H1 (cell line): ENCODE data around the gene TMEM165. TPM values are rescaled to one million over a fixed set of nuclear protein-coding genes. Genes with fewer than 3 reads are reported as not detected.

Experiments used
- CTCF ChIA-PET: fragments of 300-600 bp; sonication (Branson Sonifier 250); formaldehyde crosslinking; loops from one replicate; lab custom pipeline; 2021; ENCODE audit not compliant: partially characterized antibody; lab: Charles Lee
- POLR2A ChIA-PET: fragments of 300-600 bp; sonication (Branson Sonifier 250); formaldehyde crosslinking; loops from one replicate; lab custom pipeline; 2021; ENCODE audit warnings: inconsistent platforms; ENCODE audit not compliant: partially characterized antibody; lab: Charles Lee
- DNase-seq, 2 experiments: peaks; one replicate each; pipeline versions ENCODE4 v3.0.0 to v3.0.0-alpha.2; 2010 to 2022; ENCODE audit warnings: low spot score in 2 of 2, low read depth in 1 of 2, mixed read lengths in 1 of 2
- FAIRE-seq: peaks from 2 replicates; lab custom pipeline; 2011; peaks lifted over from hg19 to GRCh38; lab: Jason Lieb, UNC
- H2AFZ ChIP-seq: 2 replicates; pipeline ENCODE4 v1.8.1; 2012; ENCODE audit warnings: low read length, inconsistent platforms
- H2AK5ac ChIP-seq: 2 replicates; pipeline ENCODE4 v1.6.1; 2013; ENCODE audit warnings: low read depth, low read length
- H2BK120ac ChIP-seq: replicated peaks from 2 replicates; pipeline ENCODE3; 2013; ENCODE audit warnings: low read depth, low read length, inconsistent platforms
- H2BK12ac ChIP-seq: 2 replicates; pipeline ENCODE4 v1.6.1; 2013; ENCODE audit warnings: low read depth, low read length
- H2BK15ac ChIP-seq: 2 replicates; pipeline ENCODE4 v1.6.1; 2013; ENCODE audit warnings: low read length
- H2BK20ac ChIP-seq: 2 replicates; pipeline ENCODE4 v1.6.1; 2013; ENCODE audit warnings: low read length
- H2BK5ac ChIP-seq: 2 replicates; pipeline ENCODE4 v1.6.1; 2013; ENCODE audit warnings: low read depth, low read length
- H3K14ac ChIP-seq: 2 replicates; pipeline ENCODE4 v1.6.1; 2013; ENCODE audit warnings: inconsistent platforms; ENCODE audit not compliant: insufficient read length
- H3K18ac ChIP-seq: 2 replicates; pipeline ENCODE4 v1.6.1; 2013; ENCODE audit warnings: low read length; ENCODE audit errors: extremely low read depth
- H3K23ac ChIP-seq: 2 replicates; pipeline ENCODE4 v1.6.1; 2013; ENCODE audit warnings: inconsistent platforms; ENCODE audit not compliant: insufficient read length
- H3K23me2 ChIP-seq: 2 replicates; pipeline ENCODE4 v1.6.1; 2013; ENCODE audit warnings: low read depth, low read length
- H3K27ac ChIP-seq: 2 replicates; pipeline ENCODE4 v1.6.1; 2011; ENCODE audit warnings: low read depth, low read length, inconsistent platforms
- H3K27me3 ChIP-seq, 4 experiments: replicated peaks in 1 of 4; 1 replicate in 1 of 4; 2 replicates in 3 of 4; pipeline versions ENCODE4 v1.6.1 to v1.8.1; 2011 to 2013; ENCODE audit warnings: low read length in 3 of 4, mild to moderate bottlenecking in 3 of 4, inconsistent platforms in 2 of 4, mixed read lengths in 2 of 4, moderate library complexity in 1 of 4; ENCODE audit not compliant: control insufficient read depth in 3 of 4, insufficient read depth in 3 of 4; ENCODE audit errors: extremely low read depth in 1 of 4
- H3K36me3 ChIP-seq, 4 experiments: 2 replicates each; pipeline versions ENCODE4 v1.6.1 to v1.8.1; 2011 to 2013; ENCODE audit warnings: mild to moderate bottlenecking in 4 of 4, low read length in 3 of 4, moderate library complexity in 2 of 4, control low read depth in 1 of 4, inconsistent platforms in 1 of 4; ENCODE audit not compliant: insufficient read depth in 4 of 4, control insufficient read depth in 2 of 4
- H3K4ac ChIP-seq: replicated peaks from 2 replicates; pipeline ENCODE3; 2013; ENCODE audit warnings: low read length, low read depth, mixed read lengths, inconsistent platforms; ENCODE audit not compliant: insufficient read length
- H3K4me1 ChIP-seq, 4 experiments: replicated peaks in 1 of 4; 1 replicate in 1 of 4; 2 replicates in 3 of 4; pipeline versions ENCODE4 v1.6.1 to v1.8.1; 2011 to 2013; ENCODE audit warnings: low read length in 3 of 4, inconsistent platforms in 2 of 4, mixed read lengths in 1 of 4; ENCODE audit not compliant: insufficient read depth in 4 of 4, control insufficient read depth in 3 of 4
- H3K4me2 ChIP-seq, 2 experiments: 2 replicates each; pipeline versions ENCODE4 v1.6.1 to v1.8.1; 2011 to 2013; ENCODE audit warnings: low read depth in 2 of 2, low read length in 2 of 2, control low read depth in 1 of 2, inconsistent platforms in 1 of 2, mild to moderate bottlenecking in 1 of 2; ENCODE audit not compliant: insufficient read depth in 1 of 2
- H3K4me3 ChIP-seq, 4 experiments: fragments of 200-600, 300-600 bp in 1 of 4; sonication (generic), shearing (Covaris generic), sonication (Bioruptor Twin) in 1 of 4; 2 replicates each; pipeline versions ENCODE4 v1.5.1 to v1.8.1; 2011 to 2016; ENCODE audit warnings: low read length in 4 of 4, low read depth in 3 of 4, control low read depth in 2 of 4, inconsistent platforms in 2 of 4, mild to moderate bottlenecking in 2 of 4, mixed read lengths in 1 of 4, moderate library complexity in 1 of 4; ENCODE audit not compliant: insufficient read depth in 2 of 4; ENCODE audit errors: extremely low read depth in 1 of 4
- H3K56ac ChIP-seq: replicated peaks from 2 replicates; pipeline ENCODE3; 2013; ENCODE audit warnings: low read depth, mild to moderate bottlenecking, mixed read lengths, low read length, inconsistent platforms; ENCODE audit not compliant: insufficient read length
- H3K79me1 ChIP-seq: 2 replicates; pipeline ENCODE4 v1.6.1; 2013; ENCODE audit warnings: low read depth, low read length, control low read depth
- H3K79me2 ChIP-seq, 2 experiments: 2 replicates each; pipeline versions ENCODE4 v1.6.1 to v1.8.1; 2012 to 2013; ENCODE audit warnings: low read length in 2 of 2, mild to moderate bottlenecking in 2 of 2, inconsistent platforms in 1 of 2; ENCODE audit not compliant: insufficient read depth in 2 of 2, control insufficient read depth in 1 of 2
- H3K9ac ChIP-seq, 4 experiments: replicated peaks in 1 of 4; 1 replicate in 1 of 4; 2 replicates in 3 of 4; pipeline versions ENCODE4 v1.6.1 to v1.8.1; 2011 to 2013; ENCODE audit warnings: low read depth in 3 of 4, low read length in 3 of 4, control low read depth in 2 of 4, mild to moderate bottlenecking in 2 of 4, moderate library complexity in 2 of 4, inconsistent platforms in 1 of 4; ENCODE audit errors: extremely low read depth in 1 of 4
- H3K9me3 ChIP-seq, 2 experiments: 2 replicates each; pipeline versions ENCODE4 v1.6.1 to v1.8.1; 2012 to 2013; ENCODE audit warnings: mild to moderate bottlenecking in 2 of 2, moderate library complexity in 2 of 2, control low read depth in 1 of 2, inconsistent platforms in 1 of 2, low read depth in 1 of 2, low read length in 1 of 2, mixed read lengths in 1 of 2; ENCODE audit not compliant: insufficient read depth in 2 of 2
- H4K20me1 ChIP-seq, 2 experiments: replicated peaks in 1 of 2; 2 replicates each; pipeline versions ENCODE3 to v1.8.1; 2011 to 2013; ENCODE audit warnings: inconsistent platforms in 2 of 2, low read length in 2 of 2, mild to moderate bottlenecking in 1 of 2; ENCODE audit not compliant: insufficient read depth in 2 of 2, control insufficient read depth in 1 of 2
- H4K5ac ChIP-seq: 2 replicates; pipeline ENCODE4 v1.6.1; 2013; ENCODE audit warnings: low read length, low read depth, mixed read lengths, inconsistent platforms; ENCODE audit not compliant: insufficient read length
- H4K8ac ChIP-seq: 2 replicates; pipeline ENCODE4 v1.8.0; 2013; ENCODE audit warnings: mild to moderate bottlenecking, moderate library complexity, low read length, inconsistent platforms; ENCODE audit not compliant: insufficient read depth; ENCODE audit errors: extremely low read depth
- H4K91ac ChIP-seq: replicated peaks from 2 replicates; pipeline ENCODE3; 2013; ENCODE audit warnings: low read length, mixed read lengths, inconsistent platforms; ENCODE audit not compliant: insufficient read length
- ASH2L ChIP-seq: fragments of 200-600, 300-600 bp; sonication (generic); IDR thresholded peaks from one replicate; pipeline ENCODE4 v1.7.1; 2017; ENCODE audit warnings: low read length
- ATF2 ChIP-seq: IDR thresholded peaks from 2 replicates; pipeline ENCODE4 v1.6.1; 2012; ENCODE audit warnings: low read length, inconsistent platforms
- BCL11A ChIP-seq, 2 experiments: IDR thresholded peaks; one replicate each; pipeline ENCODE4 v1.6.1; 2011; ENCODE audit warnings: low read depth in 2 of 2, low read length in 2 of 2, mild to moderate bottlenecking in 2 of 2
- CEBPB ChIP-seq: IDR thresholded peaks from 2 replicates; pipeline ENCODE4 v1.6.1; 2012; ENCODE audit warnings: low read depth, low read length
- CHD1 ChIP-seq: IDR thresholded peaks from 2 replicates; pipeline ENCODE4 v1.6.1; 2012; ENCODE audit warnings: low read depth, low read length, improper control_type of control experiment
- EP300 ChIP-seq, 2 experiments: IDR thresholded peaks; 1 replicate in 1 of 2; 2 replicates in 1 of 2; pipeline ENCODE4 v1.6.1; 2011 to 2012; ENCODE audit warnings: low read depth in 2 of 2, low read length in 2 of 2, mild to moderate bottlenecking in 2 of 2, borderline replicate concordance in 1 of 2, inconsistent platforms in 1 of 2, moderate library complexity in 1 of 2
- GABPA ChIP-seq: IDR thresholded peaks from 2 replicates; pipeline ENCODE4 v1.6.1; 2011; ENCODE audit warnings: mild to moderate bottlenecking, low read length, moderate library complexity, borderline replicate concordance; ENCODE audit not compliant: insufficient read depth
- NRF1 ChIP-seq: IDR thresholded peaks from 2 replicates; pipeline ENCODE4 v1.6.1; 2011; ENCODE audit warnings: mild to moderate bottlenecking, low read depth, low read length, improper control_type of control experiment
- RBBP5 ChIP-seq: IDR thresholded peaks from 2 replicates; pipeline ENCODE4 v1.7.1; 2012; ENCODE audit warnings: low read depth, mild to moderate bottlenecking, inconsistent platforms, low read length, moderate library complexity, borderline replicate concordance
- RNF2 ChIP-seq: fragments of 200-900, 300-1000 bp; sonication (generic); IDR thresholded peaks from 2 replicates; pipeline ENCODE4 v1.7.1; 2016; ENCODE audit warnings: borderline replicate concordance, low read depth, mild to moderate bottlenecking, antibody characterized with exemption, low read length; ENCODE audit not compliant: poor library complexity, severe bottlenecking; ENCODE audit errors: missing control alignments
- SUZ12 ChIP-seq: fragments of 200-600 bp; sonication (generic); IDR thresholded peaks from 2 replicates; pipeline ENCODE4 v1.6.1; 2012; ENCODE audit warnings: mild to moderate bottlenecking, inconsistent platforms, low read length, moderate library complexity, mixed read lengths
- TAF7 ChIP-seq: optimal IDR thresholded peaks from 2 replicates; pipeline ENCODE3; 2011; ENCODE audit warnings: low read depth, mild to moderate bottlenecking, inconsistent platforms, low read length, moderate library complexity, borderline replicate concordance
- WGBS, 2 experiments: shearing (Covaris generic) in 1 of 2; methylation state at CpG; one replicate each; pipeline versions ENCODE4 v1.1.6 to v1.1.7; 2013 to 2015; ENCODE audit warnings: low lambda C conversion rate in 2 of 2, mixed read lengths in 2 of 2, inconsistent platforms in 1 of 2, low coverage in 1 of 2, missing lambda C conversion rate in 1 of 2; ENCODE audit not compliant: insufficient replicate concordance in 2 of 2, insufficient coverage in 1 of 2, insufficient read length in 1 of 2; ENCODE audit errors: extremely low coverage in 1 of 2, missing lambda C conversion rate in 1 of 2; 5-methylcytosine and 5-hydroxymethylcytosine counted together
- polyA plus RNA-seq, 7 experiments: library from polyadenylated mRNA; depleted of rRNA in 3 of 7; stranded (reverse) in 5 of 7; unstranded in 2 of 7; fragments of >200 nt in 5 of 7; fragments of 200-250 nt in 2 of 7; gene quantifications; 1 replicate in 5 of 7; 2 replicates in 1 of 7; 4 replicates in 1 of 7; pipeline versions ENCODE4 v1.2.1 to v1.2.3, GENCODE V29; 2011 to 2013; ENCODE audit warnings: missing spikeins in 2 of 7, mixed read lengths in 2 of 7
- total RNA-seq: library from RNA; stranded (reverse); fragmentation: NEBNext Ultra II Directional; extraction: Animal tissue kit (Norgen Biotek cat#: 25700); gene quantifications from 2 replicates; pipeline ENCODE4 v1.2.1, GENCODE V29; 2021

The TMEM165 gene
- total and polyA plus RNA-seq, 2 of the 8 experiments (the other 6 are each of a cell fraction or from before 2014, with no cell fraction given): 85.5 to 125 TPM

DNA sequence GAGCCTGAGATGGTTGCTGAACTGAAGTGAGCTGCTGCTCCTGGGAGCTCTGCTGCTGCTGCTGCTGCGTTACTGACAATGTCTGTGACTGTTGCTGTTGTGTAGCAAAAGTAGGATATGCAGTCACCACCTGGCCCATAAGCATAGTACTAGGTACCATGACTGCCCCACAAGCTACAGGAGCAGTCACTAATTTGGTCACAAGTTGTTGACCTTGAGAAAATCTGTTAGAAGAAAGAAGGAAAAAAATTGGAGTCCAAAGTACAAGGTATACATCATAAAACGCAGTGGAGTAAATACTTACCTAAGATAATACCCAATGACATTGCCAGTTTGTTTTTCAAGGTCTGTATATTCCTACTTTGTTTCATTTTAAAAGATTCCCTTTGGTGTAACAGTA, 42.6 kb downstream of the TMEM165 start:
- H2BK12ac ChIP-seq: no peak overlapping the region
- H3K23me2 ChIP-seq: no peaks in the 10 kb centered on the region
- no peak overlapping the region for H3K56ac ChIP-seq
- no peaks in the 10 kb centered on the region for H3K4me1 ChIP-seq
- no peaks in the 10 kb centered on the region for H3K79me2 ChIP-seq
- H3K36me3 ChIP-seq: peaks cover 0 to 25% (median 16%) of the 10 kb centered on the region in 4 experiments; a peak in 6 of 8 replicates
- H3K9me3 ChIP-seq: no peaks in the 10 kb centered on the region
- H2AFZ ChIP-seq: no peak overlapping the region
- WGBS, 2 experiments: 89% methylated on average over 2 of the region's 2 CpGs; no CpG with 5 or more reads in 1 of the 2 experiments
- no peak overlapping the region for H4K91ac ChIP-seq
- no peak overlapping the region for H3K18ac ChIP-seq
- no peaks in the 10 kb centered on the region for H3K27me3 ChIP-seq
- no peaks in the 10 kb centered on the region for H3K79me1 ChIP-seq
- no peak overlapping the region for H2BK5ac ChIP-seq
- no peak overlapping the region for H3K4ac ChIP-seq
- no peak overlapping the region for H3K23ac ChIP-seq
- no peak overlapping the region for H2BK20ac ChIP-seq
- CTCF ChIA-PET: interaction anchor here (0.9 to 2.5 kb wide), 5 partner anchors 10 to 431 kb away, joined by 3 to 8 read pairs (median 5); partner anchors contain the start of gene SRD5A3
- H2BK120ac ChIP-seq: no peak overlapping the region
- H3K14ac ChIP-seq: no peak overlapping the region
- no peaks in the 10 kb centered on the region for H4K20me1 ChIP-seq
- H2BK15ac ChIP-seq: no peak overlapping the region
- POLR2A ChIA-PET: interaction anchor here (0.7 to 1.8 kb wide), 4 partner anchors 10 to 23 kb away, joined by 3 to 5 read pairs (median 3); no protein-coding TSS in a partner anchor
- no peak overlapping the region for H3K4me2 ChIP-seq
- no peak overlapping the region for H4K8ac ChIP-seq
- FAIRE-seq (no peak), DNase-seq (no peak)
- H4K5ac ChIP-seq: no peak overlapping the region
- H3K9ac ChIP-seq: no peak overlapping the region
- H3K27ac ChIP-seq: no peak overlapping the region
- H2AK5ac ChIP-seq: no peak overlapping the region
- H3K4me3 ChIP-seq: no peak overlapping the region
- TF ChIP-seq GABPA (no peak), CHD1 (no peak), RBBP5 (no peak), BCL11A (IDR thresholded peaks at IDR 0.05; ENCODE audit: low read depth in 2 of 2, low read length in 2 of 2) (no peak), SUZ12 (no peak), EP300 (IDR thresholded peaks at IDR 0.05; ENCODE audit: borderline replicate concordance in 1 of 2, low read depth in 2 of 2, low read length in 2 of 2) (no peak), CEBPB (no peak), RNF2 (no peak), NRF1 (no peak), TAF7 (no peak), ATF2 (no peak), ASH2L (no peak)
